Measurements from ENCODE around the gene MFF. TPM values are rescaled to one million over a fixed set of nuclear protein-coding genes. Genes with fewer than 3 reads are reported as not detected.

Gene MFF
- total and polyA plus RNA-seq, 2 of the 8 experiments (the other 6 are each of a cell fraction or from before 2014, with no cell fraction given), result 36.2 to 86.8 TPM

DNA sequence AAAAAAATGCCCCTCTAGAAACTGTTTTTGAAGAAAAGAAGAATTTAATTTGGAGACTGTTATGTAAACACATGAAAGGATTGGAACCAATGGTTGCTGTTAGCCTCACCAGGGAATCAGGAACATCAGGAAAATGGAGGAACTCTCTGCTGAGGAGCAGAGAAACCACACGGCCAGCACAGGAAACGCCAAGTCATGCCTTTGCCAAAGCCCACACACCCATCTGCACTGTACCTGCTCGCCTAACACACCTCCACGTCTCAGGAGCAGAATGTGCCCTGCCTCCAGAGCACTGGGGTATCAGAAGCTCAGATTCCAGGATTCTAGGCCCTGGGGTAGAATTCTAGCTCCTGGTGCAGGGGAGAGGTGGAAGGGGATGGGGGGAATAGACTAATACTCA, 72.5 kb downstream of the MFF start (continued):
- no peak for TF ChIP-seq HDAC6 (IDR thresholded peaks at IDR 0.05; ENCODE audit: low read depth, low read length)
- TF ChIP-seq, protein P1, sequence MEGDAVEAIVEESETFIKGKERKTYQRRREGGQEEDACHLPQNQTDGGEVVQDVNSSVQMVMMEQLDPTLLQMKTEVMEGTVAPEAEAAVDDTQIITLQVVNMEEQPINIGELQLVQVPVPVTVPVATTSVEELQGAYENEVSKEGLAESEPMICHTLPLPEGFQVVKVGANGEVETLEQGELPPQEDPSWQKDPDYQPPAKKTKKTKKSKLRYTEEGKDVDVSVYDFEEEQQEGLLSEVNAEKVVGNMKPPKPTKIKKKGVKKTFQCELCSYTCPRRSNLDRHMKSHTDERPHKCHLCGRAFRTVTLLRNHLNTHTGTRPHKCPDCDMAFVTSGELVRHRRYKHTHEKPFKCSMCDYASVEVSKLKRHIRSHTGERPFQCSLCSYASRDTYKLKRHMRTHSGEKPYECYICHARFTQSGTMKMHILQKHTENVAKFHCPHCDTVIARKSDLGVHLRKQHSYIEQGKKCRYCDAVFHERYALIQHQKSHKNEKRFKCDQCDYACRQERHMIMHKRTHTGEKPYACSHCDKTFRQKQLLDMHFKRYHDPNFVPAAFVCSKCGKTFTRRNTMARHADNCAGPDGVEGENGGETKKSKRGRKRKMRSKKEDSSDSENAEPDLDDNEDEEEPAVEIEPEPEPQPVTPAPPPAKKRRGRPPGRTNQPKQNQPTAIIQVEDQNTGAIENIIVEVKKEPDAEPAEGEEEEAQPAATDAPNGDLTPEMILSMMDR (IDR thresholded peaks at IDR 0.05; ENCODE audit: control extremely low read depth in 1 of 3, insufficient read depth in 1 of 3, low read depth in 1 of 3, low read length in 3 of 3), result no peak
- no peak for TF ChIP-seq TEAD4 (IDR thresholded peaks at IDR 0.05; ENCODE audit: low read depth, low read length)

Data from H1 (cell line).